ENCODE data around the gene CDKAL1.
"Not testable (repeated sequence)": the region's sequence is repeated elsewhere in the genome, so short reads cannot be mapped to it uniquely, and the experiment has no call there.

The CDKAL1 gene

DNA sequence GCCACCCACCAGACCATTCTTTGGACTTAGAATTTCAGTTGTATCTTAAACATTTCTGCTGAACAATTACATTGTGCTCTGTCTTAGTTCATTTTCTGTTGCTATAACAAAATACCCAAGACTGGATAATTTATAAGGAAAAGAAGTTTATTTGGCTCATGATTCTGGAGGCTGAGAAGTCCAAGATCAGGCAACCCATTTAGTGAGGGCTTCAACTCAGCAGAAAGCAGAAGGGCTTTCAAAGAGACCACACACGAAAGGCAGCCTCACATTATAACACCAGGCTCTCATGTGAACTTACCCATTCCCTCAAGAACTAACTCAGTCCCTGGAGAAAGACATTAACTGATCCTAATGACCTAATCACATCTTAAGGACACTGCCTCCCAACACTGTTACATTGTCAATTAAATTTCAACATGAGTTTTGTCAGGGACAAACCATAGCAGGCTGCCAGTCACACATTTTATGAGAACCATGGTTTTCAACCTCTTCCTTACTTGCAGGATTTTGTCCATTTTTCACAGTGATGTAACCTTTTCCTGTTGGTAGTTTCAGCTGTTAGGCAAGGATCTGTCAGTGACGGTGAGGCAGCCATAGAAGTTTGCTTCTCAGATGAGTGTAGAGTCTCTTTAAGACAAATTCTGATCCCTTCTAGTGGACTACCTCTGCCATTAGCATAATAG lies 659.7 kb downstream of the CDKAL1 start:
- DNase-seq (ENCODE audit: low read depth in 1 of 2, low spot score in 1 of 2), result no peak

DNA sequence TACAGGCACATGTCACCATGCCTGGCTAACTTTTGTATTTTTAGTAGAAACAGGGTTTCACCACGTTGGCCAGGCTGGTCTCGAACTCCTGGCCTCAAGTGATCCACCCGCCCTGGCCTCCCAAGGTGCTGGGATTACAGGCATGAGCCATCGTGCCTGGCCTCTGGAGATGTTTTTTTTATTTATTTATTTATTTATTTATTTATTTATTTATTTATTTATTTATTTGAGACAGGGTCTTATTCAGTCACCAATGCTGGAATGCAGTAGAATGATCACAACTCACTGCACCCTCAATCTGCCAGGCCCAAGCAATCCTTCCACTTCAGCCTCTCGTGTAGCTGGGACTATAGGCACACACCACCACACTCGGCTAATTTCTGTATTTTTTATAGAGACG lies 661.0 kb downstream of the CDKAL1 start:
- not testable (repeated sequence) for DNase-seq (ENCODE audit: low read depth in 1 of 2, low spot score in 1 of 2)

DNA sequence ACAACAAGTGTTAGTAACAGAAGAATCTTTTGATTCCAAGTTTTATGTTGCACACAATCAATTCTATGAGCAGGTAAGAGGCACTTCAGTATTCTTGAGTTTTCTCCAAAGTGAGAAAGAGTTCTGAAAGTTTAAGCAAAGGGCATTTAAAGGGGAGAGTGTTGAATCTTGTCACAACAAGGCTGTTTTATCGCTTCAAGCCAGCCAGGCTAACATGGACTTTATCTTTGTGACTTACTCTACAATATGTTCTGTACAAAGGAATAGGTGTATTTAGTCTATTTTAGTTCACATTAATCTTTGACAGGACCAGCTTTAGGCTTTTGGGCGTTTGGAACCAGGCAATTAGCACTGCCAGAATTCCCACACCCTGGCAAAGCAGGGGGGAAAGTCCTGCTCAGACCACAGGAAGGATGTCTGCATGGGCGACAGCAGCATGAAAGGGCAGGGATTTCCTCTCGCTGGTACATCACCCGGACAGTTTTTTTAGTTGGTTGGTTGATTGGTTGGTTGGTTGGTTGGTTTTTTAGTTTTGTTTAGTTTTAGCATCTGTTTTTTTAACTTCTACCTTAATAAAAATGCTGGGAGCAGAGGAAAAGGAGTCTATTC lies 663.9 kb downstream of the CDKAL1 start:
- no peak for DNase-seq (ENCODE audit: low read depth in 1 of 2, low spot score in 1 of 2)

DNA sequence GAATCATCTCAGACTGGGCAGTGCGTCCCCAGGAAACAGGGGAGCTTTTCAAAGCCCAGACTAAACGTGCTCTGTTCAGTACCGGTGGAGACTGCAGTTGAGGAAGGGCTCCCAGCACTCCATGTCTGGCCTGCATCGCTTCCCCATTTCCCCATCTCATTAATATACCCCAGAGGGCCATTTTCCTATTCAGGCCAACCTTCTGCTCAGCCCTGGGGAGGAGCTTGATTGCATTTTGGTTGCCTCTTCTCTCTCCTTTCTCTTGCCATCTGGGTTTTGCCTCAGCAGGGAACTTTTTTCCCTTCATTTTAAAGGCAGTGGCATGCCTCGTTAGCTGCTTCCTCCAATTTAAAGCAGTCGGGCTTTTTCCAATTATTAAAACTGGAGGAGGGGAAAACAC lies 665.0 kb downstream of the CDKAL1 start:
- no peak for DNase-seq (ENCODE audit: low read depth in 1 of 2, low spot score in 1 of 2)

DNA sequence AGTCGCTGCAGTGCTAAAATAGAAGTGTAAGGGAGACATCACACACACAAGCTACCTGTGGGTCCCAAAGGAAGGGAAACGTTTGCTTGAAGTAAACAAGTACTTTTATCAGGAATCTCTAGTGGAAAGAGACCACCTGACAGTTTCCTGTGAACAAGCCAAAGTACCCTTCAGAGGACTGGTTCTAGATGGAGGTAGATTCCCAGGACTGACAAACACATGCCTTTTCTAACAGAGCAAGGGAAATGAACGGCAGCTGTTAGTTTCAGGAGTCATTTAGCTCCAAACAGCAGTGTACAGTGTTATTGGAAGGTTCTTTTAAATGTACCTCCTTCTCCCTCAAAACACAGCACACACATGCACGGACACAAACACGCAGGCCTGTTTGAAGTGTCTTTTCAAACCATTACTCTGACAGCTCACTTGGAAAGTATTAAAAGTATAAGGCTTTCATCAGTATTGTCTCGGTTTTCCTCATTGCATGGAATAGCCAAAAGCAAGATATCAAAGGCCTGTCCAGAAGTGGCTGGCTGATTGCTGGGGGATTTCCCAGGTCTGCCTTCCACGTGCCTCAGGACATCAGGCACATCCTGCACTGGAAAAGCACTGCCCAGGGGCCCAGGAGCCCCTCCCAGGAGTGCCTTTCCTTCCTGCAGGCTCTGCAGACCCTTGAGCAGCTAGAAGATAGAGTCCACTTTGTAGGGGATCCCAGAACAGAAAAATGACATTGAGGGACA lies 666.0 kb downstream of the CDKAL1 start:
- no peak for DNase-seq (ENCODE audit: low read depth in 1 of 2, low spot score in 1 of 2)

DNA sequence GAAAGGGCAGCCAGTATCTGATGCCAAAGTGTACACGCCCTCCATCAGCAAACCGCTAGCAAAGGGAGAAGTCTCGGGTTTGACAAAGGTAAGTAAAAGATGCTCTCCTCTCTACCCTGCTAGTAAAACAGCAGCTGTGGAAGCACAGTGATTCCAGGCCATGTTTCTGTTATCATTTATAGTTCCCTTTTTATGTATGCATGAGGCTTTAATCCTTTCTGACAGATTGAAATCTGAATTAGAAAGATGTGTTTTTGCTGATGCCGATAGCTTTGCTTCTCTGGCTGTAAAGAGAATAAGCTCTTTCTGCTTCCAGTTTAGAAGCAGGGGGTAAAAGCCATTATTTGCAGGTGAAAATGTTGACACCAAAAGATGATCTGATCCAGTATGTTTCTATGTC lies 666.9 kb downstream of the CDKAL1 start:
- no peak for DNase-seq (ENCODE audit: low read depth in 1 of 2, low spot score in 1 of 2)

DNA sequence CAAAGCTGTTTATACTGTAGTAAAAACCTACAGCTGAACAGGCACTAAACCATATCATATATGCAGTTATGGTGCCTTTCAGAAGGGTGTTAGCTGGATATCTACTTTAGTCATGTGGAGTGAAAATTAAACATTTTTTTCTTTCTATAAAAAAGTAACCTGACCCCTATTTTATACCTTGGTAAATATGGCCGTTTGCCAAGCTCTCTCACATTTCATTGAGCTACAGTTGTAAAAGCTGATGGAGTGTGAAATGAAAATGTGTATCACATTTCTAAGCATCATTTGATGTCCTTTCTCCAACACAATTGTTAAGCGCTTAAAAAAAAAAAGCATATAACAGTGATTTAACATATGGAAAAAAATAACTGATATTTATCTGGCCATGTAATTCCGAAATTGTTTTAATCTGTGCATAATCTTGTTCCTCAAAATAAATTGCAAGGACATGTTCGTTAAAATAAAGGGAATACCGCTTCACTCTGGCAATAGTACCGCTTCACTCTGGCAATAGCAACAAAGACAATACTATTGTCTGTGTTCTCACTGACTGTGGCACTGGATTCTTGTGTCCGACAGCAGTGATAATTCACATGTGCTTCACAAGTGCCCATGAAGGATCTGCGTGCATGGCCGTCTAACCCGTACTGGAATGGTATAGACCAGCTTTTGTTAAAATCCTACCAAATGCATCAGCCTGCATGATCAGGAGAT lies 667.5 kb downstream of the CDKAL1 start:
- no peak for DNase-seq (ENCODE audit: low read depth in 1 of 2, low spot score in 1 of 2)

DNA sequence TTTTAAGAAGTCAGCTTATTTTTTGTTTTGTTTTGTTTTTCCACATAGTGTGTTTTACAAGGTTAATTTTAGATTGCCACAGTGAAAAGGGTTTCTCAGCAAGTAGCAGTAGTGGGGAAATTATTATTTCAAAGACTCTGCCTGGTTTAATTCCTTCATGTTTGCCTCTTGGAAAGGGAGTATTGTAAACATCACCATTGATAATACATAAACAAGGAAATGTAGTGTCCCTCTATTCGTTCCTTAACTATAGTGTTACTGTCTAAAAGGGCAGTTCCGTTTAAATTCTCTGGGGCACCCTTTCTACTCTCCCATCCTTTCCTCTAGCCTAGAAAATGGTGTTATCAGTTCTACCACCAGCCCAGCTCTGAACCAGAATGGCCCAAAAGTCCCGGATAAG lies 668.3 kb downstream of the CDKAL1 start:
- DNase-seq (ENCODE audit: low read depth in 1 of 2, low spot score in 1 of 2), result no peak

DNA sequence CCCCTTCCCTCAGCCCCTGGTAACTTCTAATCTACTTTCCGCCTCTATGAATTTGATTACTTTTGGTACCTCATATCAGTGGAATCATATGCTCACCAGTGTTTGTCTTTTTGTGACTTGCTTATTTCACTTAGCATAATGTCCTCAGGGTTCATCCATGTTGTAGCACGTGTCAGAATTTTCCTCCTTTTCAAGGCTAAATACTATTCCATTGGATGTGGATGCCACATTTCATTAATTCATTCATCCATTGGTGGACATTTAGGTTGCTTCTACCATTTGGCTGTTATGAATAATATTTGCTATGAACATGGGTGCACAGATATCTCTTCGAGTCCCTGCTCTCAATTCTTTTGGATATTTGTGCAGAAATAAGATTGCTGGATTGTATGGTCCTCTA lies 670.7 kb downstream of the CDKAL1 start:
- no peak for DNase-seq (ENCODE audit: low read depth in 1 of 2, low spot score in 1 of 2)

DNA sequence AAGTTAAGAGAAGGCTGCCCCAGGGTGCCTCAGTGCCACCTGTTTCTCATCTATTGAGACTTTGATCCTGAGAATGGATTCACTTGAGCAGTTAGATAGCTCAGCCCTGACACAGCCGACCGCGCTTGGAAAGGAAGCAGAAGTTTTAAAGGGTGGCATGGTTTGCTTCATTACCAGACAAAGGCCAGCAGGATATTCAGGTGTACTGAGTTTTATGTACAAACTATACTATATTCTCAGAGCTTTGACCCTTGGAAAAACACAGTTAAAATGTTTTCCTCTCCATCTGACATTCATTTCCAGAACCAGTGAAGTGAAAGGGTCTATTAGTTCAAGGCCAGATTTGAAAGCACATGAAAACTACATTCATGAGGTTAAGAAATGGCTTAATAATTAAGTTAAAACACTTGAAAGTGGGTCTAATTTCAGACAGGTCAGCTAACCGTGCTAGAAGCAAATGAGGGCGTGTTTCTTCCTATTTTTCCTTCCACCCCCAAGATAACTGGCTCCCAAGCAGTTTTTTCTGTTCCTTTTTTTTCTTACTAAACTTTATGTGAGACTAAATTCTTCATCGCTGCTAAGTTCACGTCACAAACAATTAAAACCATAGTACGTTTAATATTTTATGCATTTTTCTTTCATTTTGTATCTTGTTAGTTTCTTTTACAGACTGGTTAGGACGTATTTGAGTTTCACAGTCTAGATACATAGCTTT lies 674.0 kb downstream of the CDKAL1 start:
- no peak for DNase-seq (ENCODE audit: low read depth in 1 of 2, low spot score in 1 of 2)

DNA sequence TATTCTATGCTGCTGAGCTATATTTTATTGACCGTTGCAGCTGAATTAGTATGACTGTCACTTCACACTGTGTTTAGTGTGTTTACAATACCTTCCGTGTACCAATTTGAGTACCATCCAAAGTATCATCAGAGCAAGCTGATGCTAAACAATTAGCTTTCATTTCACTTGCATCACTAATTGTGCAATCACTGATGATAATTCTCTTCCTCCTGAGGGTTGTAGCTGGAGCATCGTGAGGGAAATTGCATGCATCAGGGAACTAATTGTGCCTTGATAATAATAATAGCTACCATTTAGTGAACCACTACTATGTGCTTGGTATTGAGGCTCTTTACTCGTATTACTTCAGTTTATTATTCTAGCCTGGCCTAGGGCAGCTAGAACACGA lies 674.5 kb downstream of the CDKAL1 start:
- no peak for DNase-seq (ENCODE audit: low read depth in 1 of 2, low spot score in 1 of 2)

DNA sequence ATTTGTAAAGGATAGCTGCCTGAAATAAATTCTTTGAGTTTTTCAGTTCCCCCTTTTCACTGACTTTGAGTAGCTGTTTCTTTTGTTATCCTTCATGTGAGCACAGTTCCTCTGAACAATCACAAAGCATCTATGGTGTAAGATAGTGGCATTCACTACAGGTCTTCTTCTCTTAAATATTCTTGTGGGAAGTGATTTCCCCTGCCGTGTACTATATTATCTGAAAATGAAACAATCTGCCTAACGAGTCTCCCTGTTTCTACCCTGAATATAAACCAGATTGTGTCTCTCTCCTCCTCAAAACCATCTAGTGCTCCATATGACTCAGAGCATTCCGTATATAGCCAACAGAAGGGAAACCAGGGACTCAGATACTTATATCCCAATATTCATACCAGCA lies 679.2 kb downstream of the CDKAL1 start:
- DNase-seq (ENCODE audit: low read depth in 1 of 2, low spot score in 1 of 2), result no peak

DNA sequence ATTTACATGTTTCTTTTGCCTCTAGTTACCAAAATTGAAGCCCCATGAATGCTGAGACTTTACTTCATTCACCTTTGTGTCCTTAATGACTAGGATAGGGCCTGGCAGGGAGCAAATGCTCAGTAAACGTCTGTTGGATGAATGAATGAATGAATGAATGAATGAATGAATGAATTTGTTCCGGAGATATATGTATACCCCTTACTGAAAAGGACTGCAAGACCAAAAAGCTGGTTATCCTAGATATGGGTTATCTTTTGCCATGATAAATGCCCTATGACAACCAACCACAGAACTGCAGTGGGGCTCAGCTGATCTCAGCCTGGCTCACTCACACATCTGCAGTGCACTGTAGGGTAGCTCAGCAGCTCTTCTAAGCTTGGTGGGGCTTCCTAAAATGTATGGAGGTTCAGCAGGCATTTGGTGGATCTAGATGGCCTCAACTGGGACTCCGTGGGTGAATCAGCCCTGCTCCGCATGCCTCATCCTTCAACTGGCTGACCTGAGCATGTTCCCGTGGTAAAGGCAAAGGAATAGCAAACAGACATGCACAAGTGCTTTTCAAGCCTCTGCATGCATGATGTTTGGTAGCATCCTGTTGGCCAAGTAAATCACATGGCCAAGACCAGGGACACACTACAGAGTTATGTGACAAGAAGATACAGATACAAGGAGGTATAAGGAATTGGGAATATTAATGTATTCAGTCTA lies 680.6 kb downstream of the CDKAL1 start:
- no peak for DNase-seq (ENCODE audit: low read depth in 1 of 2, low spot score in 1 of 2)

DNA sequence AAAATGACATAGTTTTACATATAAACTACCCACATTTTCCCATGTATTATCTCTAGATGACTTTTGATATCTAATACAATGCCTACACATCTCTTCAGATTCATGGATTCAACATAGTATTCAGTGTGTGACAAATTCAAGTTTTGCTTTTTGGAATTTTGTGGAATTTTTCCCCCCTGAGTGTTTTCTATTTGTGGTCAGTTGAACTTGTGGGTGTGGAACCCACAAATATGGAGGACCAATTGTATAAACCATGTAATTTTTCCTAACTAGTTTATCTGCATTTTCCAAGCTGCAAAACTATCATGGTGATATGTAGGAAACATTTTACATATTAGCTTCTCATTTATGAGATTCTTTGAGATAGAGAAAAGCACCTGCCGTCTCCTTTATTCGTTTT lies 685.0 kb downstream of the CDKAL1 start:
- no peak for DNase-seq (ENCODE audit: low read depth in 1 of 2, low spot score in 1 of 2)

DNA sequence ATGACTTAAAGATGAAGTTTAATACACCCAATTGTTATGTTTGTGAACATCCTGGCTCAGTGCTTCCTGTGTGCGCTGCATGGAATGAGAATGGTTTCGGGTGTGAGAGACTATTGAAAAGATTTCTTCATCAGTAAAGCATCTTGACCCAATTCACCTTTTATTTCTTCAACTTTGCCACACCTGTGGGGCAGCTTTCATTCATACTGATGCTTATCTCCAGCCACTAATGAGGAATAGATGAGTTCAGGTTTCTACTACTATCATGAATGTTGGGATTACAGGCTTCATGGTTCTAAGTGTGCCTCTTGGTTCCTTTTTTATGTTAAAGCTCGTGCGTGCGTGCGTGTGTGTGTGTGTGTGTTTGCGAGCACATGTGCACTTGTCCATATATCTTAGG lies 685.6 kb downstream of the CDKAL1 start:
- DNase-seq (ENCODE audit: low read depth in 1 of 2, low spot score in 1 of 2), result no peak

DNA sequence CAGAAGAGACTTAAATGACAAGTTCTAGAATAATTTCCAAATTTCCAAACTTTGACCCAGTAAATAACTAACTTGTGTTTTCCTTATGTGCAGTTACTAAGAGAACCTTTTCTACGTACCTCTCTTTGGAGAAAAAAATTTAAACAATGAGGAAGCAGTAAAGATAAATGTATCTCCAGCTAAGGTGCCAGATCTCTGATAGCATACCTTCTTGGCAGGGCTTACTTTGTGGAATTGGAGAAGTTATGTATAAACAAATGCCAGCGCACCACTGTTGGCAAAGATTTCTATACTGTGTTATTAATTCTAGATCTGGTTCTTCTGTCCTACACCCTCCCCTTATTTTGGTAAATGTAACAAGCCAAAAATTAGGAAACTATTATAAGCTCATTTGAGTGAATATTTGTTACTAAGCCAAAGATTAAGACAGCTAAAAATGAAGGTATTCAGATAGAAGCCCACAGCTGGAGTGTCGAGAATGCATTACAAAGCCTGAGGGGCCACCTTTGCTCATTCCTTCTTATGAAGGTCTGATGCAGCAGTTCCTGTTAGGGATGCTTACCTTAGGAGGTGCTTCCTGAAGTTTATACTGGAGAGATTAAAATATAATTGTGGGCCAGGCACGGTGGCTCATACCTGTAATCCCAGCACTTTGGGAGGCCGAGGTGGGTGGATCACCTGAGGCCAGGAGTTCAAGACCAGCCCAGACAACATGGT lies 686.2 kb downstream of the CDKAL1 start:
- no peak for DNase-seq (ENCODE audit: low read depth in 1 of 2, low spot score in 1 of 2)

DNA sequence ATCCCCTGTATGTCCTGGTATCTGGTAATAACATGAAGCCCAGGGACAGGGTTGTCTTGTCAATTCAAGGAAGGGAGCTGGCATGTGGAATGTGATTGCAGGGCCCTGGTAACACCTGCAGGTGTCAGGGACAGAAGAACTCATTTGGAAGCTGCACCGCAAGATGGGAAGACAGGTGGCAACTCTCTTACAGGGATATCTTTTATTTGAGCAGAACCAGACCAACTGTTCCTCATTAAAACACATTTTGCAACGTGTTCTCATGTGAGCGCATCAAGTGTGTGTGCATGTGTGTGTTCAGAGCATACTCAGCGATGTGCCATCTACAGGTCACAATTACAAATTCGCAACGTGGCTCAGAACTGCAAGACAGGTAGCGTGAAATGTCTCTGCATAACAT lies 688.4 kb downstream of the CDKAL1 start:
- DNase-seq (ENCODE audit: low read depth in 1 of 2, low spot score in 1 of 2), result no peak

DNA sequence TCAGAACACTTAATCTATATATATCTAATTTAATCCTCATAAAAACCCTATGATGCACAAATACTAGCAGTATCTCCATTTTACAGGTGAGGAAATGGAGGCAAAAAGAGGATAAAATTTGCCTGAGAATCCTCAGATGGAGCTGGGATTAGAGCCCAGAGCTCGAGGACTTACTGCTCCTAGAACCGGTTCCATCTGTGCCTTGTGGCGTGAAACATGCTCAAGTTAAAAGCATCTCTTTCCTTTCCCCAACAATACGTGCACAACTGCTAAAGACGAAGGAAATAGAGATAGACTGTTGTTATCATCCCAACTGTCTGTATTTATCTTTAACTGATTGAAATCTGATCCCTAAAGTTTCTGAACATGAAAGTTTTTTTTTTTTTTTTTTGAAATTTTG lies 691.7 kb downstream of the CDKAL1 start:
- DNase-seq (ENCODE audit: low read depth in 1 of 2, low spot score in 1 of 2), result no peak

DNA sequence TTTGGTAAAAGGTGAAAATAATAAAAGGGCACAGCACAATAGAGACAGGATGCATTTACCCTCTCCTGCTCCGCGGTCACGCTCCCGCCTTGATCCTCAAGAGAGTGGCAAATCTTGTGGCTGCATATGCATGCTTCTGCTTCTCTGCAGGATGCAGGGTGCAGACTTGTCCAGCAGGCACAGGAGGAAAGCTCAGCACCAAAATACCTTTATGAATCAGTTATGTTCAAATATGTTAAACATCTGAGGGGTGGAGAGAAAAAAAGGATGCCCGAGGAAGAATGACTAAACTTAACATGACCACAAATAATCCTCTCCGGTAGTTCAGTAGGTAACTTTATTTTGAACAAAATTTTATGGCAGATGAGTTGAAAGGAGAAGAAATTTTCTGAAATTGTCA lies 693.2 kb downstream of the CDKAL1 start:
- DNase-seq (ENCODE audit: low read depth in 1 of 2, low spot score in 1 of 2), result no peak

DNA sequence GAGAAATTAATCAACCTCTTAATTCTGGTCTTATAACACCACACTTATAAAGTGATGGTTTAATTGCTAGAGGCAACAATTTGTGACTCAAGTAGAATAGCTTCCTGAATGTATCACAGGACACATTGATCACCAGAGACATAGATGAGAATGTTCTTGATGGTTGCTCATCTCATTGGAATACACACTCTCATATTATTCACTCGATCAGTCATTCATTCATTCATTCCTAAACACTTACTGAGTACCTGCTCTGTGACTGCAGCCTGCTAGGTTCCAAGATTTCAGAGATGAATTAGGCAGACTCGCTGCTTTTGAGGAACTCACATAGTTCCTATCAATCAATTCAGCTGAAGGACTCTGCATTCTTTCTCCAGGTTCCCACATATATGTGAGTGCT lies 694.2 kb downstream of the CDKAL1 start:
- no peak for DNase-seq (ENCODE audit: low read depth in 1 of 2, low spot score in 1 of 2)

Data from activated CD4-positive, alpha-beta T cell treated with anti-CD3 and anti-CD28 coated beads, Interleukin-2, amount 50 U/mL, for 24 hours (primary cell).